AG09309 (cell line): ENCODE results near the gene LCE2C.
"Not testable (repeated sequence)": the region's sequence is repeated elsewhere in the genome, so short reads cannot be mapped to it uniquely, and the experiment has no call there.

Experiments
- DNase-seq: peaks from one replicate; pipeline ENCODE4 v3.0.0-alpha.2; 2010; ENCODE audit warnings: low read depth
- H3K4me3 ChIP-seq: 2 replicates; pipeline ENCODE4 v1.5.1; 2011; ENCODE audit warnings: mild to moderate bottlenecking, low read depth, low read length, moderate library complexity; ENCODE audit not compliant: control insufficient read depth
- TF ChIP-seq, protein P1 (sequence below): IDR thresholded peaks from 2 replicates; pipeline ENCODE4 v1.5.1; 2011; ENCODE audit warnings: mild to moderate bottlenecking, low read depth, low read length, inconsistent platforms; ENCODE audit not compliant: insufficient read depth, control insufficient read depth; ENCODE audit errors: missing control alignments

The LCE2C gene

GRCh38 chr1:152654110-152654509 is 21.0 kb upstream of the LCE2C start:
- DNase-seq, result no peak
- no peak overlapping the region for H3K4me3 ChIP-seq
- TF ChIP-seq, protein P1, sequence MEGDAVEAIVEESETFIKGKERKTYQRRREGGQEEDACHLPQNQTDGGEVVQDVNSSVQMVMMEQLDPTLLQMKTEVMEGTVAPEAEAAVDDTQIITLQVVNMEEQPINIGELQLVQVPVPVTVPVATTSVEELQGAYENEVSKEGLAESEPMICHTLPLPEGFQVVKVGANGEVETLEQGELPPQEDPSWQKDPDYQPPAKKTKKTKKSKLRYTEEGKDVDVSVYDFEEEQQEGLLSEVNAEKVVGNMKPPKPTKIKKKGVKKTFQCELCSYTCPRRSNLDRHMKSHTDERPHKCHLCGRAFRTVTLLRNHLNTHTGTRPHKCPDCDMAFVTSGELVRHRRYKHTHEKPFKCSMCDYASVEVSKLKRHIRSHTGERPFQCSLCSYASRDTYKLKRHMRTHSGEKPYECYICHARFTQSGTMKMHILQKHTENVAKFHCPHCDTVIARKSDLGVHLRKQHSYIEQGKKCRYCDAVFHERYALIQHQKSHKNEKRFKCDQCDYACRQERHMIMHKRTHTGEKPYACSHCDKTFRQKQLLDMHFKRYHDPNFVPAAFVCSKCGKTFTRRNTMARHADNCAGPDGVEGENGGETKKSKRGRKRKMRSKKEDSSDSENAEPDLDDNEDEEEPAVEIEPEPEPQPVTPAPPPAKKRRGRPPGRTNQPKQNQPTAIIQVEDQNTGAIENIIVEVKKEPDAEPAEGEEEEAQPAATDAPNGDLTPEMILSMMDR, result peak; percentile 32

DNA sequence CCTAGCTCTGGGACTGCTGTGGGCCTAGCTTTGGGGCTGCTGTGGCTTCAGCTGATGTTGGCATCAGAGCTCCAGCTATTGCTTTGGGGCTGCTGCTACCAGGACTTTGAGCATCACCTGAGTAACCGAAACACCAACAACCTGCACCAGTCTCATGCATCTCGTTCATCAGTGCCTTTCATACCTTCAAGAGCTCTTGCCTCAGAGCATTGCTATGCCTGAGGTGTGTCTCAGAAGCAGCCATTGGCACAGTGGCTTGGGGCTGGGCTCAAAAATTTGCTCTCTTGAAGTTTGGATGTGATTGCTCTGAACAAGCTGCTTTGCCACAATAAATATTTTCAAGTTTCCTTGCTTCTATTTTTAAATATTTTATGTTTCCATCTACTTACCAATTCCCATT is 18.6 kb upstream of the LCE2C start:
- H3K4me3 ChIP-seq, result no peak overlapping the region
- TF ChIP-seq, protein P1, result no peak
- no peak for DNase-seq

DNA sequence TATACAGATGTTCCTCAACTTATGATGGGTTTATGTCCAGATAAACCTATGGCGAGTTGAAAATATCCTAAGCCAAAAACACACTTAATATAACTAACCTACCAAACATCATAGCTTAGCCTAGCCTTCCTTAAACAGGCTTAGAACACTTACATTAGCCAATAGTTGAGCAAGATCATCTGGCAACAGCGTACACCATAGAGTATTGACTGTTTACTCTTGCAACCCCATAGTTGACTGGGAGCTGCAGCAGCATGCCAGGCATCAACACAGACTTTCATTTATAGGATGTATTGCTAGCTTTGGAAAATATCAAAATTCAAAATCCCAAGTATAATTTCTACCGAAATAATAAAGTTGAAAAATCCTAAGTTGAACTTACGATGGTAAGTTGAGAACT is 17.4 kb upstream of the LCE2C start:
- H3K4me3 ChIP-seq, result no peak overlapping the region
- DNase-seq, result no peak
- TF ChIP-seq, protein P1, result no peak

DNA sequence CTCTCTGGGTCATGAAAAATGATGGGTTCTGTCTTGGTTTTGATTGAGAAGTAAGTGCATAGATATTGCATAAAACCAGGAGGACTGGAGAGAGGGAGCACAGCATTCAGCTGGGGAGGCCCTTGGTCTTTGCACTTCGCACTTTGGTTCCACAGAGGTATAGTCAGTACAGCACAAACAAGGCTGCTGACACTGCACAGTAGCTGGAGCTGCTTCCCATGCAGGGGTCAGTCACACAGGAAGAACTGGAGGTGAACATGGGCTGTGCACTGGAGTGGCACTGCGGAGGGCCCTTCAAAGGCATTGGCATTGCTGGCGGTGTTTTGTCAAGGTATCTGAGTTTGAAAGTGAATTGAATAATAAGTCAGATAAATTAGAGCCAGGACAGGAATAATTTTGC is 16.4 kb upstream of the LCE2C start:
- H3K4me3 ChIP-seq, result no peak overlapping the region
- TF ChIP-seq, protein P1, result no peak
- no peak for DNase-seq

DNA sequence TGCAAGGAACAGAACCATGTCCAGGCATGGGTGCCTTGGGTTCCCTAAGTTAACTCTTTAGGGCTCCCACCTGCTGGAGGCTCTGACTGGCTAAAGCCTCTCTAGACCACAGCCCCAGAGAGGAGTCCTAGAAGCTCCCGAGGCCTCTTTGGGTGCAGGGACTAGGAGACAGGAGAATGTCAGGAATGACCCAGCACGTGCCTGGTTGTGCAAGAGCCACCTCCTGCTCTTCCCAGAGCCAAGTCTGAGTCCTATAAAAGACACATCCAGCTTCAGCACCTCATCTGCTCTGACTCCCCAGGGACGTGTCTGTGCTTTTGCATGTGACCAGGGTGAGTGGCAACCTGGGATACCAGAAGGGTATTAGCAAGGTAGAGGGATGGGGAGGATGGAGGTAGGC is 12.0 kb upstream of the LCE2C start, which contains the start of gene LCE2D:
Gene LCE2D (plus strand): TSS at position 283 of the 400 bp plus-strand sequence. CDS start 726 bp downstream, outside the sequence.
- no peak within 1 kb of the TSS for H3K4me3 ChIP-seq
- DNase-seq, result no peak
- TF ChIP-seq, protein P1, result no peak

GRCh38 chr1:152666171-152666570 is 8.9 kb upstream of the LCE2C start:
- not testable (repeated sequence) for DNase-seq, H3K4me3 ChIP-seq

DNA sequence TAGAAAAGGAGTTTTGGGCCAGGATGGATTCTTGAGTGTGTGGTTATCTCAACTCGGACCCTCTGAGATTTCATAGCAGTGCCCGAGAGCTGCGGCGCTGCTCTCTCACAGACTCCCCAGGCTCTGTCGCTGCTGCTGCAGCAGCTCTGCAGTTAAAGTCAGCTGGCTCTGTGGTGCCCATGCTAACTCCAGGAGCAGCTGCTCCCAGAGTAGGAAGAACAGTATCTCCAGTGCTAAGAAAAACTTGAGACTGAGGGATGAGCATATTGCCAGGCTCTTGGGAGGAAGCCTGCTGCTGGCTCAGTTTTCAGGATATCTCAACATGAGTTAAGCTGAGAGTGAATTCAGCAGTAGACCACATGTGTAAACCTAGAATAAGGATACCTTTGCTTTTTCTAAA is 7.4 kb upstream of the LCE2C start:
- no peak overlapping the region for H3K4me3 ChIP-seq
- no peak for DNase-seq
- TF ChIP-seq, protein P1, result no peak
